Activated CD4-positive, alpha-beta T cell treated with anti-CD3 and anti-CD28 coated beads, Interleukin-2, amount 50 U/mL, for 4 hours (primary cell): ENCODE results near the gene IFRD2.
"Not testable (repeated sequence)": the region's sequence is repeated elsewhere in the genome, so short reads cannot be mapped to it uniquely, and the experiment has no call there.

ENCODE experiments used
- DNase-seq, 2 experiments: peaks; one replicate each; pipeline ENCODE4 v3.0.0-alpha.2; 2020

The IFRD2 gene

GRCh38 chr3:50299929-50300680 lies 7.9 kb upstream of the IFRD2 start:
- no peak for DNase-seq

GRCh38 chr3:50299638-50299928 lies 7.4 kb upstream of the IFRD2 start:
- DNase-seq: no peak

DNA sequence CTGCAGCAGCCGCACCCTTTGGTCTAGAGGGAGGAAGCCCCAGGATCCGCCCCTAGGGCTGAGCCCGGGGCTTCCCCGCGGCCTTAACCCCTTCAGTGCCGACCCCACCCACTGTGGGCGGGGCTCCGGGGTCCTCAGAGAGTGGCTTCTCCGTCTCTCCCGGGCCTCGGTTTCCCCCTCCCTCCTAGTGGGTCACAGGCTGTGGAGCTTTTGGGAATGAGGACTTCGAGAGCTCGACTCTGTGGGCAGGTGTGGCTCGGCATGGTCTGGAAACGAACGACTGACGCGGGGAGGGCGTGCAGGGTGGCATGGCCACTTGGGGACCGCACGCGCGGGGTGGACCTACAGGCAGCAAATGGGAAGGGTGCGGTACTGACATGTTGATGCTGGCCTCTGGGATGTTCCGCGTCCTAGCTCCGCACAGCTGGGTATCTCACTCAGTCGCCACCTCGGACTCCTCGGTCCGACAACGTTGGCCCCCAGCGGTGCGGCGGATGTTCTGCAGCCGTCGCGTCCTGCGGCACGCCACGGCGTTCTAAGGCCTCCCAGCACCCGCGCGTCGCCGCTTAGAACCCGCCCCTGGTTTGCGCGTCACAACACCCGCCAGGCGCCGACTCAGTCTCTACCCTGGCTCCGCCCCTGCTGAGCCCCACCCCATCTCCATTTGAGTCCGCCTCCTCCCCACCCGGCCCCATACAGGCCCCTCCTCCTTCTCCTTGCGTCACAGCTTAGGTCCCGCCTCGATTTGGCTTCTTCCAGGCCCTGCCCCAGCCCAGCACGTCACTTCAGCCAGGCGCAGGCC lies 6.8 kb upstream of the IFRD2 start, which contains the start of the genes HYAL3 and NAA80:
Gene HYAL3, minus strand, starts transcription at position 570 of the 802 bp plus-strand sequence. CDS start 3,803 bp downstream, outside the sequence.
Gene NAA80, minus strand, starts transcription at position 570 of the 802 bp plus-strand sequence. CDS start 1,942 bp downstream, outside the sequence.
- peak; percentile 99 for DNase-seq

GRCh38 chr3:50297896-50298725 lies 5.9 kb upstream of the IFRD2 start:
- DNase-seq: no peak

DNA sequence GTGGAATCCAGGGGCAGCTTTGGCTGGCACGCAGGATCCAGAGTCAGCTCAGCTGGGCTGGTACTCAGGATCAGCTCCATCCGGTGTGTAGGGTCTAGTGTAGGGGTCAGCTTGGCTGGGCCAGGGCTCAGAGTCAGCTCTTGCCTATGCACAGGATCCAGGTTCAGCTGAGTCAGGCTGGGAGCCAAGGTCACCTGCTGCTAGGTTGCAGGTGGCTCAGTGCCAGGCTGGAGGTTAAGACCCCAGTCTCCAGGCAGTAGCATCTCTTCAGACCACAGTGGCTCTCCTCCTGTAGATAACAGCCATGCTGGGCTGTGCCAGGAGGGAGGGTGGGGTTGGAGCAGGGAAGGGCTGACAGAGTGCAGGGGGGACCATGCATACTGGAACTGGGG lies 5.2 kb upstream of the IFRD2 start:
- DNase-seq: no peak

DNA sequence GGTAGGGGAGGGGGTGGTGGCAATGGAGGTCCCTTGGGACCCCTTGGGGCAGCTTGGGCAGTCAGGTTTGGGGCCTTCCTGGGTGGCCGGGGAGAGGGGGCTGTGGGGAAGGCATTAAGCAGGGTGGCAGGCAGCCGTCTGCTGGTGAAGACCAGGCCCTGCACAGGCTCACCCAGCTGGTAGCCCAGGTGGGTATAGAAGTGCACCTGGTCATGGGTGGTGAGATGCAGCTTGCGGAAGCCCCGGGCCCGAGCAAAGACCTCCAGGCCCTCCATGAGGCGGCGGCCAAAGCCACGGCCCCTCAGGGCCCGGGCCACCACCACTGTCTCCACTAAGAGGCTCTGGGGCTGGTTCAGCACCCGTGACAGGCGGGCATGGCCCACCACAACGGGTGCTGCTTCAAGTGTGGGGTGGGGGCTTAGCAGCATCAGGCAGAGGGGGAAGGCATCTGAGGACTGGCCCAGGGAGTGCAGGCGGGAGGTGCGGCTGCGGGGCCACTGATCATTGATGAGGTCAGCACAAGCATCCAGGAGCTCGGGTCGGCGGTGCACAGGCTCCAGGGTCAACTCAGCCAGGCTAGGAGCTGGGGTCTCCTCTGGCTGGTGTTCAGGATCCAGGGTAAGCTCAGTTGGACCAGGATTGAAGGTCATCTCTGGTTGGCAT lies 4.6 kb upstream of the IFRD2 start:
- no peak for DNase-seq

DNA sequence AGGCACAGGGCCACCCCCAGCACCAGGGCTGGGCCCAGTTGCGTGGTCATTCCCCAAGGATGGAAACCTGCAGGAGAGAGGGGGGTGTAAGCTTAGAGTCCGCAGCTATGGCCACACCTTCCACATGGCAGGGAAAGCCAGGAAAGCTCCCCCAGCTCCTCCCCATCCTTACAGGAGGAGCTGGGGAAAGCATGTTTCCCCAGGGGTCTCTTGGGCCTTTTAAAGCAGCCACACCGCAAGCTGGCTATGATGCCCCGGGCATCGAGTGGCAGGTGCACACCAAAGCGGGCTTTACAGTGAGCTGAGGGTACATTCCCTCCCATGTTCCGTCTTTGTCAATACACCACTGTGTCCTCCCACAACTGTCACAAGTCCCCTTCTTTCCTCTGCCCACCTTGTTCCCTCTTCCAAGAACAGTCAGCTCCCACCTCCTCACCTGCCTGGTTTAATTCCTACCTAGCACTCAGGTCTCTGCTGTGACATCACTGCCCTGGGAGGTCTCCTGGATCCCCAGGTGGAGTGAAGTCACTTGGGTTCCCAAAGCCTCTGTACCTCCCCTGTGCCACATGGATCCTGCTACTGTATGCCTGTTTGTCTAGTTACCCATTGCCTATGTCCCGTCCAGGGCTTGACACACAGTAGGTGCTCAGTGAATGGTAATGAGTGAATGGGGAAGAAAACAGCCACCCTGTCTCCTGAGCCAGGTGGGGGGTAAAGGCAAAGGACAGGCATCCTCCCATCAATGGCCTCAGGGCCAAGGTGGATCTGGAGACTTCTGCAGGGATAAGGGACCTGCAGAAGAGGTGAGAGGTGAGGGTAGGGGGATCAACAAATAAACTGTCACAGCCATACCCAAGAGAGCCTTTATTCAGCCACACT lies 3.6 kb upstream of the IFRD2 start:
- DNase-seq: no peak

DNA sequence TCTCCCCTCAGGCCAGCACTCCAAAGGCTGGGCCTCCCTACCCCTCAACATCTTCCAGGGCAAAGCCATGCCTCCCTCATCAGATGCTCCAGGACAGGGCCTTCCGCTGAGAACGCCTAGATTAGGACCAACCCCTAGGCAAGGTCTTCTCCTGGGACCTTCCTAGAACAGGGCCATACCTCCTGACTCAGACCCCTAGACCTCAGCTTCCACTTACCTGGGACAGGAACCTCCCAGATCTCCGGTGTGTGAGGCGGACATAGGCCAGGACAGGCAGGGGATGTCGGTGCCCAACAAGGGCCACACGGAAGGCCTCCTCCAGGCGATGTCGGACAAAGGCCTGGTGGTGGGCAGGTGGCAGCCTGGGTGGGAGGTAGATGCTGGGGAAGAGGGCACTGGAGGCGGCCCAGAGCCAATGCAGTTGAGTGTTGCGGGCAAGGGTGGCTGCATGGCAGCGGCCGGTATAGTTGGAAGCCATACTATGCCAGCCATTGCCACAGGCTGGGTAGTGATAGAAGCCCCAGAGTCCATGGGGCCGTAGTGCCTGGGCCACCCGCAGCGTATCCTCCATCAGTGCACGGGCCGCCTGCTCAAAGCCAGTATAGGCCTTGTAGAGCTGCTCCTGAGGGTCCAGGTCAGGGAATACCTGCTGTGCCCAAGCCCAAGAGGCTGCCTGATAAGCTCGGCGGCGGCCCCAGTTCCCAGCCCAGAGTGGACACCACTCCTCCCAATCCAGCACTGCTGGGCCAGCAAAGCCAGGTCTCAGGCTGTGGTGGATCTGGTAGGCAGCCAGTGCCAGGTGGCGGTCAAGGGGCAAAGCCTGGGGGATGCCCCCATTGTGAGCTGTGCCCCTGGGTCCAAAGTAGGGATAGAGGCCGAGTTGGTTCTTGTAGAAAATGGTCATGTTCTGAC lies 2.5 kb upstream of the IFRD2 start:
- DNase-seq: no peak

DNA sequence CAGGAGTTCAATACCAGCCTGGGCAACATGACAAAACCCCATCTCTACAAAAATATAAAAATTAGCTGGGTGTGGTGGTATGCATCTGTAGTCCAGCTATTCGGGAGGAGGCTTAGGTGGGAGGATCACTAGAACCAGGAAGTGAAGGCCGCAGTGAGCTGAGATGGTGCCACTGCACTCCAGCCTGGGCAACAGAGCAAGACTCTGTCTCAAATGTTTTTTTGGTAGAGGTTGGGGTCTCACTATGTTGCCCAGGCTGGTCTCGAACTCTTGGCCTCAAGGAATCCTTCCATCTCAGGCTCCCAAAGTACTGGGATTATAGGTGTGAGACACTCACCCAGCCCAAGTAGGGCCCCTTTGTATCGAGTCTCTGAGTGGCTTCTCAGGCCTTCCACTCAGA lies 1.9 kb upstream of the IFRD2 start:
- no peak for DNase-seq

GRCh38 chr3:50293079-50293801 lies 1.0 kb upstream of the IFRD2 start:
- DNase-seq: no peak

DNA sequence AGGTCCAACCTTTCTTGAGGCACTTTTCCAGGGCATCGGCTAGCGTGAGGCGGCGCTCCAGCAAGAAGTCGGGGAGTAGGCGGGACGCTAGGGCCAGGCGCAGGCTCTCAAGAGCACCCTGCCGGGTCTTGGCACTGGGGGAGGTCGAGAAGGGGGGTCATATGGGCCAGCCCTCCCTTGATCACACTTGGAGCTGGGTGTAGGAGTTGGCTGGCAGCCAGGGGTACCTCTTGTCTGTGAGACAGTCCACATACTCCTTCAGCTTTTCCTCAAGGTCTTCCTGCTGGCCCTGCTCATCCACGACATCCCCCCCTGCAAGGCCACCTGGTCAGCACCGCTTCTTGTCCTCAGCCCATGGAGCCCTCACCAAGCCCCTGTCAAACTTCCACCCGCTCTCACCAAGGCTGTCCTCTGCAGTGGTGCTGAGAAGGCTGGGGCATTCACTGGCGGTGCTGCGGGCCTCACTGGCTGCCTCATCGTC lies 2.0 kb downstream of the IFRD2 start:
- DNase-seq: no peak

- no peak for DNase-seq
Measured at GRCh38 chr3:50289130-50289529, 3.1 kb downstream of the IFRD2 start.

GRCh38 chr3:50288387-50289007 lies 3.7 kb downstream of the IFRD2 start:
- DNase-seq: no peak

DNA sequence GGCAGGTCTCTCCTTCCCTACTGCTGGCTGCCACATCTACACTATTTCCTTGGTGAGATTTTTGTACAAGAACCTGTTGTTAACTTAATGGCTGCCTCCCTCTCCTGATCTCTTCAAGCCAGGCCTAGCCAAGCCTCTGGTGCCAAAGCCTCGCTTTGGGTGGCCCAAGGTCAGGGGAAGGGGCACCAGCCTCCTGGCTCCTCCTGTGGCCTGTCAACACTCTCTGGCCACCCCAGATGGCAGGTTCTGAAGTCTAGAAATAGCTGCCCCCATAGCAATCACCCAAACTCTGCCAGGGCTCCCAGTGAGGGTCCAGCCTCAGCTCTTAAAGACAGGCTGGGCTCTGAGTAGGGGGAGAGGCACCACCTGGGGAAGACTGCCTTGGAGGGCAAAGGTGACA lies 5.0 kb downstream of the IFRD2 start:
- DNase-seq: no peak

GRCh38 chr3:50286322-50287227 lies 5.7 kb downstream of the IFRD2 start:
- DNase-seq: no peak

- DNase-seq: not testable (repeated sequence)
Measured at GRCh38 chr3:50284121-50284520, 8.1 kb downstream of the IFRD2 start.

DNA sequence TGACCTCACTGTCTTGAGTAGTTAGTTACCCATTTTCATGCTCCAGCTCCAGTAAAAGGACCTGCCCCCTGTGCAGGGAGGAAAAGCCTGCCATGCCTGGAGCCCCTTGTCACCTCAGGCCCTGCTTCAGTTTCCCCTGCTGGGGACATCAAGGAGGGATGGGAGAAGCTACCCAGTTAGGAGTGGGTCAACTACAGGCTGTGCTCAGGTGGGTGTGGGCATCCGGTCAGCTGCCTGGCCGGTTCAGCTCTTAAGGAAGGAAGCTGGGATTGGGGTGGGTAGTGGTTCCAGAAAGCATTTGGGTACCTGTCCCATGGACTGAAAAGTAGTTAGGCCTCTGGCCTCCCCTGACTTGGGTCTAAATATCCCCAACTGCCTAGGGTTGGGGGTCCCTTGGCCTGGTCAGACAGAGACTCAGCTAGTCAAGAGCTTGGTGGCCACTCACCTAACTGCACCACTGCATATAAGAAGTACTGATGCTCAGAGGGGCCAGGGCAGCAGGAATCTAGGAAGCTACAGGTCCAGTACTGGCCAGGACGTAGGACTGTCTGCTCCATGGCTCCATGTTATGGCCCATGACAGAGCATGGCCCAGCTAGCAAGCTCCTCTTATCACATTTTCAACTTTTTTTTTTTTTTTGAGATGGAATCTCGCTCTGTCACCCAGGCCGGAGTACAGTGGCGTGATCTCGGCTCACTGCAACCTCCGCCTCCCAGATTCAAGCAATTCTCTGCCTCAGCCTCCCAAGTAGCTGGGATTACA lies 12.8 kb downstream of the IFRD2 start:
- no peak for DNase-seq

DNA sequence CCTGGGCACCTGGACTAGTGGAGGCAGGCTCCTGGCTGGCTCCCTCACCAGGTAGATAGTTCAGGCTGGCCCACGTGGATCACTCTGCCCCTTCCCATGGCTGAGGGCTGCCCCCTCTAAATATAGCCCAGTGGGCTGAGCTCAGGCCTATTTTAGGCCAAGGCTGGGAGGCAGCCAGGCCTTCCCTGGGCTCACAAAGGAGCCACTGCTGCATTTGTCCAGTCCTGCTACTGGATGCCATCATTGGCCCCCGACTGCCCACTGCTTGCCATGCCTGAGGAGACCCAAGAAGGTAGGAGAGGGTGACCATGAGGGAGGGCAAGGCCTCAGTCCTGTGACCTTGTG lies 13.4 kb downstream of the IFRD2 start, which contains the start of gene LSMEM2:
Gene LSMEM2, plus strand, starts transcription at position 208 of the 345 bp plus-strand sequence. Its CDS starts 27 bp downstream, at position 235.
- no peak for DNase-seq
